Loucy (cell line): Measurements from ENCODE around the gene ZC3HAV1L.

Experiments used
- H2AFZ ChIP-seq: fragments of 200-600 bp; sonication (generic); 2 replicates; pipeline ENCODE4 v1.6.0; 2016; ENCODE audit warnings: antibody characterized with exemption, mild to moderate bottlenecking, low read length, moderate library complexity
- H3F3A ChIP-seq: fragments of 200-600 bp; 2 replicates; pipeline ENCODE4 v1.6.0; 2016; ENCODE audit warnings: antibody characterized with exemption, low read depth, mild to moderate bottlenecking
- H3K27me3 ChIP-seq: fragments of 200-600 bp; sonication (generic); 2 replicates; pipeline ENCODE4 v1.6.1; 2014; ENCODE audit warnings: low read length, mild to moderate bottlenecking; ENCODE audit not compliant: insufficient read depth, poor library complexity, severe bottlenecking
- H3K36me3 ChIP-seq: fragments of 200-600 bp; sonication (generic); 2 replicates; pipeline ENCODE4 v1.6.1; 2016; ENCODE audit warnings: low read length; ENCODE audit not compliant: insufficient read depth
- H3K4me1 ChIP-seq: fragments of 200-600 bp; sonication (generic); 2 replicates; pipeline ENCODE4 v1.5.1; 2014; ENCODE audit warnings: low read length, mild to moderate bottlenecking; ENCODE audit not compliant: insufficient read depth, poor library complexity, severe bottlenecking
- H3K4me2 ChIP-seq: fragments of 200-600 bp; sonication (generic); 2 replicates; pipeline ENCODE4 v1.6.0; 2014; ENCODE audit warnings: antibody characterized with exemption, low read length, low read depth, mild to moderate bottlenecking; ENCODE audit not compliant: poor library complexity, severe bottlenecking
- H3K4me3 ChIP-seq: fragments of 200-600 bp; sonication (generic); 2 replicates; pipeline ENCODE4 v1.5.1; 2014; ENCODE audit warnings: low read length, mild to moderate bottlenecking, mixed read lengths; ENCODE audit not compliant: poor library complexity, severe bottlenecking
- H3K79me2 ChIP-seq: fragments of 200-600 bp; sonication (generic); 2 replicates; pipeline ENCODE4 v1.6.1; 2014; ENCODE audit warnings: low read length; ENCODE audit not compliant: insufficient read depth
- H3K9ac ChIP-seq: fragments of 200-600 bp; sonication (generic); 2 replicates; pipeline ENCODE4 v1.6.0; 2014; ENCODE audit warnings: mild to moderate bottlenecking, low read depth, low read length, moderate library complexity; ENCODE audit not compliant: poor library complexity, severe bottlenecking
- H3K9me2 ChIP-seq: fragments of 200-600 bp; sonication (generic); replicated peaks from 2 replicates; pipeline ENCODE4 v1.6.1; 2016; ENCODE audit warnings: low read depth, low read length, mixed read lengths
- H3K9me3 ChIP-seq: fragments of 200-600 bp; sonication (generic); 2 replicates; pipeline ENCODE4 v1.6.1; 2014; ENCODE audit warnings: mild to moderate bottlenecking, antibody characterized with exemption, low read length, low read depth; ENCODE audit not compliant: insufficient read depth
- H4K20me1 ChIP-seq: fragments of 200-600 bp; sonication (generic); 2 replicates; pipeline ENCODE4 v1.6.0; 2014; ENCODE audit warnings: antibody characterized with exemption, low read length, mild to moderate bottlenecking; ENCODE audit not compliant: insufficient read depth, poor library complexity, severe bottlenecking
- CTCF ChIP-seq: fragments of 200-600 bp; sonication (generic); conservative IDR thresholded peaks from 2 replicates; pipeline ENCODE4 v1.5.1; 2014; ENCODE audit warnings: mild to moderate bottlenecking, antibody characterized with exemption, low read length
- EZH2phosphoT487 ChIP-seq: fragments of 200-600 bp; IDR thresholded peaks from 2 replicates; pipeline ENCODE4 v1.6.1; 2018; ENCODE audit warnings: antibody characterized with exemption, mild to moderate bottlenecking, moderate library complexity, borderline replicate concordance

Gene ZC3HAV1L

GRCh38 chr7:139061416-139061815, 25.6 kb upstream of the ZC3HAV1L start:
- peaks cover 4% of the 10 kb centered on the region for H4K20me1 ChIP-seq
- no peak overlapping the region for H3K4me3 ChIP-seq
- no peak overlapping the region for H2AFZ ChIP-seq
- no peaks in the 10 kb centered on the region for H3F3A ChIP-seq
- no peaks in the 10 kb centered on the region for H3K27me3 ChIP-seq
- no peak for TF ChIP-seq CTCF
- no peak for TF ChIP-seq EZH2phosphoT487
- peaks cover 6% of the 10 kb centered on the region; the same call in 1 of the 2 replicates for H3K79me2 ChIP-seq
- no peak overlapping the region for H3K4me2 ChIP-seq
- peaks cover 96% of the 10 kb centered on the region for H3K36me3 ChIP-seq
- H3K9me3 ChIP-seq = no peaks in the 10 kb centered on the region
- H3K9me2 ChIP-seq = no peaks in the 10 kb centered on the region
- H3K9ac ChIP-seq = no peak overlapping the region
- no peaks in the 10 kb centered on the region for H3K4me1 ChIP-seq

DNA sequence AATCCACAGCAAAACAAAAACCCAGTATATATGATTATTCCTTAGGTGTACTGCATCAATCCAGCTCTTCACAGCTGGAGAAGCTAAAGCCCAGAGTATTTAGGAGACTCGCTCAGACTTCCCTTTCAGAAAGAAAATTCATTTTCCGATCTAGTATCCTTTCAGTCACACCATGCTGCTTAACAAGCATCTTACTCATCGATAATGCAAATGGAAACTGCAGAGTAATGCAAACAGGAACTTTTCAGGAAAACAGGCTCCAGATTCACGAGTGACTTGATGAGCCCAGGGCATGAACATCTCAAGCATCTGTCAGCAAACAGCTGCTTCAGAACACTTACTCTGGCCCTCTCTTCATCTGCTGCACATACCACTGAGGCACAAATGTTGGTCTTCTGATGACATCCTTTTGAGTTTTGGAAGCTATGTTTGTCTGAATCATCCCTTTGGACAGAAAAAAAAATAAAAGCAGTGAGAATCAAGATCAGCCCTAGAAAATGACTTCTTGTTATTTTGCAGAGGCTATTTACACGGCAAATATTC, 24.9 kb upstream of the ZC3HAV1L start:
- Histone ChIP-seq H3K27me3 (no peaks in the 10 kb centered on the region), H3K4me3 (no peak overlapping the region), H3K4me1 (no peaks in the 10 kb centered on the region), H3F3A (no peaks in the 10 kb centered on the region), H3K9me3 (no peaks in the 10 kb centered on the region), H3K9ac (no peak overlapping the region), H3K79me2 (peaks cover 6% of the 10 kb centered on the region; the same call in 1 of the 2 replicates), H3K4me2 (no peak overlapping the region), H4K20me1 (peaks cover 4% of the 10 kb centered on the region), H3K9me2 (no peaks in the 10 kb centered on the region), H2AFZ (no peak overlapping the region), H3K36me3 (peaks cover 96% of the 10 kb centered on the region)
- TF ChIP-seq CTCF (no peak), EZH2phosphoT487 (no peak)

- Histone ChIP-seq H3K9me2 (no peaks in the 10 kb centered on the region), H3K4me3 (no peak overlapping the region), H3K4me1 (no peaks in the 10 kb centered on the region), H3K79me2 (peaks cover 6% of the 10 kb centered on the region; the same call in 1 of the 2 replicates), H3K9ac (no peak overlapping the region), H3K4me2 (no peak overlapping the region), H3K27me3 (no peaks in the 10 kb centered on the region), H2AFZ (no peak overlapping the region), H3K36me3 (peaks cover 96% of the 10 kb centered on the region), H3K9me3 (no peaks in the 10 kb centered on the region), H4K20me1 (peaks cover 7% of the 10 kb centered on the region), H3F3A (no peaks in the 10 kb centered on the region)
- TF ChIP-seq CTCF (no peak), EZH2phosphoT487 (no peak)
Observed at GRCh38 chr7:139059905-139060304, 24.1 kb upstream of the ZC3HAV1L start.
